Measurements from ENCODE around the gene AQP6.

AQP6 gene

GRCh38 chr12:49974231-49974675 is 1.5 kb downstream of the AQP6 start:
- TF ChIP-seq EZH2 (IDR thresholded peaks at IDR 0.05; ENCODE audit: borderline replicate concordance, low read depth, low read length, severe bottlenecking) (no peak), CTCF (IDR thresholded peaks at IDR 0.05; ENCODE audit: borderline replicate concordance, extremely low read depth, low read length, poor library complexity, severe bottlenecking) (no peak)
- Histone ChIP-seq H3K27ac (ENCODE audit: low read length) (no peak overlapping the region), H3K9me3 (ENCODE audit: insufficient read depth, low read length, severe bottlenecking) (no peaks in the 10 kb centered on the region), H3K4me2 (ENCODE audit: insufficient read depth, low read length) (no peak overlapping the region), H2AFZ (ENCODE audit: low read depth, low read length) (no peak overlapping the region), H3K79me2 (ENCODE audit: insufficient read depth, low read length) (no peaks in the 10 kb centered on the region), H3K36me3 (ENCODE audit: insufficient read depth, low read length) (no peaks in the 10 kb centered on the region), H3K9ac (ENCODE audit: low read depth, low read length) (no peak overlapping the region), H4K20me1 (ENCODE audit: insufficient read depth, low read length) (peaks cover 12% of the 10 kb centered on the region), H3K4me1 (ENCODE audit: insufficient read depth, low read length) (no peaks in the 10 kb centered on the region), H3K27me3 (ENCODE audit: insufficient read depth, low read length, poor library complexity) (peaks cover 26% of the 10 kb centered on the region), H3K4me3 (ENCODE audit: low read depth in 1 of 2, low read length in 2 of 2) (no peak overlapping the region)
- ATAC-seq (ENCODE audit: insufficient read depth, low read depth), result no peak
- no peak for DNase-seq

- no peaks in the 10 kb centered on the region for H3K4me1 ChIP-seq (ENCODE audit: insufficient read depth, low read length)
- DNase-seq, result no peak
Measured at GRCh38 chr12:49974677-49975317, 2.0 kb downstream of the AQP6 start.

GRCh38 chr12:49975318-49975761 is 2.6 kb downstream of the AQP6 start:
- no peak overlapping the region for H3K9ac ChIP-seq (ENCODE audit: low read depth, low read length)
- no peaks in the 10 kb centered on the region for H3K9me3 ChIP-seq (ENCODE audit: insufficient read depth, low read length, severe bottlenecking)
- no peak overlapping the region for H3K4me3 ChIP-seq (ENCODE audit: low read depth in 1 of 2, low read length in 2 of 2)
- ATAC-seq (ENCODE audit: insufficient read depth, low read depth) (no peak), DNase-seq (no peak)
- no peaks in the 10 kb centered on the region for H3K36me3 ChIP-seq (ENCODE audit: insufficient read depth, low read length)
- H2AFZ ChIP-seq (ENCODE audit: low read depth, low read length), result no peak overlapping the region
- no peak overlapping the region for H3K4me2 ChIP-seq (ENCODE audit: insufficient read depth, low read length)
- no peaks in the 10 kb centered on the region for H3K4me1 ChIP-seq (ENCODE audit: insufficient read depth, low read length)
- TF ChIP-seq EZH2 (IDR thresholded peaks at IDR 0.05; ENCODE audit: borderline replicate concordance, low read depth, low read length, severe bottlenecking), result no peak
- TF ChIP-seq CTCF (IDR thresholded peaks at IDR 0.05; ENCODE audit: borderline replicate concordance, extremely low read depth, low read length, poor library complexity, severe bottlenecking), result no peak
- H3K79me2 ChIP-seq (ENCODE audit: insufficient read depth, low read length), result no peaks in the 10 kb centered on the region
- no peak overlapping the region for H3K27ac ChIP-seq (ENCODE audit: low read length)
- H3K27me3 ChIP-seq (ENCODE audit: insufficient read depth, low read length, poor library complexity), result peaks cover 16% of the 10 kb centered on the region
- H4K20me1 ChIP-seq (ENCODE audit: insufficient read depth, low read length), result peaks cover 10% of the 10 kb centered on the region

More at GRCh38 chr12:49974677-49975317, 2.0 kb downstream of the AQP6 start:
- H3K79me2 ChIP-seq (ENCODE audit: insufficient read depth, low read length), result no peaks in the 10 kb centered on the region
- H2AFZ ChIP-seq (ENCODE audit: low read depth, low read length), result no peak overlapping the region
- no peak for ATAC-seq (ENCODE audit: insufficient read depth, low read depth)
- no peak overlapping the region for H3K9ac ChIP-seq (ENCODE audit: low read depth, low read length)
- H3K9me3 ChIP-seq (ENCODE audit: insufficient read depth, low read length, severe bottlenecking), result no peaks in the 10 kb centered on the region
- H4K20me1 ChIP-seq (ENCODE audit: insufficient read depth, low read length), result peaks cover 12% of the 10 kb centered on the region
- no peaks in the 10 kb centered on the region for H3K36me3 ChIP-seq (ENCODE audit: insufficient read depth, low read length)
- H3K4me3 ChIP-seq (ENCODE audit: low read depth in 1 of 2, low read length in 2 of 2), result no peak overlapping the region
- H3K27ac ChIP-seq (ENCODE audit: low read length), result no peak overlapping the region
- no peak overlapping the region for H3K4me2 ChIP-seq (ENCODE audit: insufficient read depth, low read length)
- TF ChIP-seq CTCF (IDR thresholded peaks at IDR 0.05; ENCODE audit: borderline replicate concordance, extremely low read depth, low read length, poor library complexity, severe bottlenecking), result no peak
- no peak for TF ChIP-seq EZH2 (IDR thresholded peaks at IDR 0.05; ENCODE audit: borderline replicate concordance, low read depth, low read length, severe bottlenecking)
- H3K27me3 ChIP-seq (ENCODE audit: insufficient read depth, low read length, poor library complexity), result peaks cover 21% of the 10 kb centered on the region
